Epithelial cell of esophagus (primary cell): Measurements from ENCODE around the gene CAV2.

Source experiments
- DNase-seq: peaks from one replicate; pipeline ENCODE4 v3.0.0; 2010; ENCODE audit warnings: low read depth
- H3K4me3 ChIP-seq: 2 replicates; pipeline ENCODE4 v1.5.1; 2011; ENCODE audit warnings: mild to moderate bottlenecking, low read length, control low read depth
- CTCF ChIP-seq: IDR thresholded peaks from 2 replicates; pipeline ENCODE4 v1.5.1; 2011; ENCODE audit warnings: low read depth, mild to moderate bottlenecking, low read length, control low read depth, inconsistent platforms; ENCODE audit not compliant: insufficient read depth; ENCODE audit errors: missing control alignments

CAV2 gene

DNA sequence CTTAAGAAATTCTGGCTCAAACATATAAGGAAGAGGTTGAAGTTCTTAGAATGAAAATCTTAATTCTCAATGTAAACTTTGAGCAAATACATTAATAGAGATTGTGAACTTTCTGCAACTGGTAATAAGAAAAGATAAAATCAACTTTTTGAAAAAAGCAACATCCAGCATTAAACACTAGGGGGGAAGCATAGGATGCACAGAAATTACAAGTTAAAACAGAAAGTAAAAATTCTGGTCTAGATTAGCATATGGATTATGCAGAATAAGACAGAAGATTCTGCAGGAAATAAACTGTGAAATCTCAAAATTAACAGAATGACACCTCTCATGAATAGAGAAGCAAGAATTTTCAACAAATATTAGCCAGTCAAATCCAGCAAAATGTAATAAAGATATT, 38.0 kb upstream of the CAV2 start:
- TF ChIP-seq CTCF: no peak
- no peak overlapping the region for H3K4me3 ChIP-seq
- no peak for DNase-seq

DNA sequence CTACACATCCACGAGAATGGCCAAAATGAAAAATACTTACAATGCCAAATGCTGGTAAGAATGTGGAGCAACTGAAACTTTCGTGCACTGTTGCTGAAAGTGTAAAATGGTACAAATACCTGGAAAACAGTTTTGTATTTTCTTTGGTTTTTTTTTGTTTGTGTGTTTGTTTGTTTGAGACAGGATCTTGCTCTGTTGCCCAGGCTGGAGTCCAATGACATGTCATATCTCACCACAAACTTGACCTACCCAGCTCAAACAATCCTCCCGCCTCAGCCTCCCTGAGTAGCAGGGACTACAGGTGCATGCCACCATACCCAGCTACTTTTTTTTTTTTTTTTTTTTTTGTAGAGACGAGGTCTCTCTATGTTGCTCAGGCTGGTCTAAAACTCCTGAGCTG, 35.6 kb upstream of the CAV2 start:
- no peak for TF ChIP-seq CTCF
- no peak for DNase-seq
- no peak overlapping the region for H3K4me3 ChIP-seq

DNA sequence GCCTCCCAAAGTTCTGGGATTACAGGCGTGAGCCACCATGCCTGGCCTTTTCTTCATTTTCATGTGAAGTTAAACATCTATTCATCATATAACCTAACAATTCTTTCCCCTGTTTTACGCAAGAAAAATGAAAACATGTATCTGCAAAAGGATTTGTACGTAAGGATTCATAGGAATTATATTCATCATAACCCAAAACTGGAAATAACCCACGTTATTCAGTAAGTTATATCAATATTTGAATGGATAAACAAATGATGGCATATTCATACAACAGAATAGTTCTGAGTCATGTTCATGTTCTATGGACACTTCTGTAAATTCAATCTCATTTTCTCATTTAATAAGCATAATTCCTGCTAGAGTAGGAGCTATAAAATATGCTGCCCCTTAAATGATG, 35.2 kb upstream of the CAV2 start:
- no peak for DNase-seq
- H3K4me3 ChIP-seq: no peak overlapping the region
- no peak for TF ChIP-seq CTCF

DNA sequence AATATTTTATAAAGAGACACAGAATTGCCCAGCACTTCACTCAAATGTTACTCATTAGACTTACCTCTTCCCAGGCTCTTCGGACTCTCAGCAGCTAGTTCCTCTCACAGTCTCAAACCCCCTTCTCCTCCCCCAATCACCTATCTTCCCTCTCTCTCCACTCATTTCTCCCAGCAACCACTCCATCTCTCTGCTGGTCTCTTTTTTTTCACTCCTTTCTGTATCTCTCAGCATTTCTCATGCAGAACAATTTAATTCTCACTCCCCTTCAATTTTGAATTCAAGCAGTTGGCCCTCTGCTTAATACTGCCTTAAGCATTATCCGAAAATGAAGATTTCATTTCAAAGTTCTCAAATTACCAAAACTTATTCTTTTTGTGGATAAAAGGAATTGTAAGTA, 34.4 kb upstream of the CAV2 start:
- no peak for TF ChIP-seq CTCF
- H3K4me3 ChIP-seq: no peak overlapping the region
- no peak for DNase-seq

DNA sequence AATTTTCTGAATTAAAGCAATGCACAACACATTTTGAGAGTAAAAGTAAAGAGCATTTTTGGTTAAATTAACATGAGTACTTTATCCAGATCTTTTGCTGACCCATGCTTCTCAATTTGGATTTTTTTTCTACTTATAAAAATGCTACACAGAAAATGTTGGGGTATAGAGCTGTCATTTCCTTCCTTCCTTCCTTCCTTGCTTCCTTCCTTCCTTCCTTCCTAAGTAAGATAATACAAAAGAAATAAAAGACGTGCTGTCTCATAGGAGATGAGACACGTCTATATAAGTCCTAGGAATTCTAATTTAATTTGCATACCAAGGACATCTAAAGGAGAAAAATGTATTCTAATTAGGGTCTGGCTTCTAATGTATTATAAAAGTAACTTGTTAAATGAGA, 31.0 kb upstream of the CAV2 start:
- no peak overlapping the region for H3K4me3 ChIP-seq
- TF ChIP-seq CTCF: no peak
- no peak for DNase-seq

DNA sequence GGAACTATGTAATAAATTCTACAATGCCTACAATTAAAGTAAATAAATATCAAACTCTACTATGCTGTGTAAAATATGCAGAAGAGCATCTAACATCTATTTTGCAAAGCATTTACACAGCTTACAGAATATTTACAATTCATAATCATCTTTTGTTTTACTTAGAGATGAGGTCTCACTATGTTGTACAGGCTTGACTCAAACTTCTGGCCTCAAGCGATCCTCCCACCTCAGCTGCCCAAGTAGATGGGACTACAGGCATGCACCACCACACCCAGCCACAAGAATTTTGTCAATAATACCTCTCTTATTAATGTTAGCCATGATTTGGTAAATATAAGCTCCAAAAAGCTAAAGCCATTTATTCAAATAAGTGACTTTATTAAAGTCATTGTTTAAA, 21.9 kb upstream of the CAV2 start:
- TF ChIP-seq CTCF: no peak
- DNase-seq: no peak
- no peak overlapping the region for H3K4me3 ChIP-seq

DNA sequence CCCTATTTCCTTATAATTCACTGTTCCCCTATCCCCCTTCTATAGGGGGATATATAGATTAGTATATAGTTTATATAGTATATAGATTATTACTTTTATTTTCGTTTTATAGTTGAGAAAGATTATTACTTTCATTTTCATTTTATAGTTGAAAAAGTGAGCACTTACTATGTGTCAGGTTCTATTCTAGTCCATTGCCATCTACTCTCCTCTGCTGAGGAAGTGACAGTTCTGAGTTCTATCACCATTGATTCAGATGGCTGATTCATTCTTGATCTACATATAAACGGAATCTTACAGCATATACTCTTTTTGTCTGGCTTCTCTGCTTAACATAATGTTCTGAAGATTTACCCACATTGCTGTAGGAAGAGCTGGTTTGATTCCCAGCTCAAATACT, 20.7 kb upstream of the CAV2 start:
- TF ChIP-seq CTCF: no peak
- no peak overlapping the region for H3K4me3 ChIP-seq
- DNase-seq: no peak
